Measurements from ENCODE around the gene SH3PXD2A.

GRCh38 chr10:103699611-103700435 lies 155.6 kb downstream of the SH3PXD2A start:
- TF ChIP-seq POLR2AphosphoS5 (IDR thresholded peaks at IDR 0.05; ENCODE audit: low read depth, low read length) (no peak), TAF1 (IDR thresholded peaks at IDR 0.05; ENCODE audit: borderline replicate concordance, low read depth, low read length) (no peak)
